HG03575 (cell line): ENCODE data around the gene ERLEC1.
"Not testable (repeated sequence)": the region's sequence is repeated elsewhere in the genome, so short reads cannot be mapped to it uniquely, and the experiment has no call there.

ENCODE experiments used
- ATAC-seq: cut with Tn5 transposase; IDR thresholded peaks from one replicate; pipeline ENCODE4 v1.9.1; 2021; ENCODE audit not compliant: unreplicated experiment, insufficient number of reproducible peaks, low FRiP score; ENCODE audit errors: extremely low read depth

Gene ERLEC1

DNA sequence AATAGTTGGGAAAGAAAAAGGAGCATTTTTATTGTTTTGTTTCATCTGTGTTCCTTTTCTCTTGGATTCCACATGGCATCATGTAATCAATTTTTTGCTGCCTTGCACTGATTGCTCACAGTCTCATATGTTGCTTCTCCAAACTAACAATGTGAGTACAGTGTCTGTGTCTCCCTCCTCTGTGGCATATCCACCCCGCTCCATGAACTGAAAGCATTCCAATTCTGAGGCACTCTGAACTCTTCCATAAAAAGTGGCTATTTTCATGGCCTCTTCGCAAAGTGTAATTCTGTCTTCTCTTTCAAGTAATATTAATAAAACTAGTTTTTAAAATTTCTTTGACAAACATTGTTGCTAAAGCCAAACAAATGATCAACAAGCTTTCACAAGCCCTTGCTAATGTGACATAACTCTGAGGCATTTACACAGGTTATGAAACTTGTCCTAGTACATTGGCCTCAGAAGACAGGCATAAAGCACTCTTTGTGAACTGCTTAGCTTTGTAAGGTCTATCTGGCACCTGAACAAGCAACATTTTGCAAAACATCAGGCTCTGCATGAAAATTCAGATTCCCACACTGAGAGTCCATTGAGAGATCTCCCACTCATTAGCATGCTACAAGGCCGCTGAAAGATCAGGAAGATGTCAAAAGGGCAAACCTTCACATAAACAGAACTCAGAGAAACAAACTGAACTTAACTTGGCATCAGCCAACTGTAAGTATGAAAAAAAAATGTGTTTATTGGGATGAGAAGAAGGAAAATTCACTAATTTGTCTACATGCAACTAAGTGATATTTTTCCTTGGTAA, 39.9 kb downstream of the ERLEC1 start:
- no peak for ATAC-seq

GRCh38 chr2:53827398-53828175, 40.7 kb downstream of the ERLEC1 start:
- no peak for ATAC-seq

DNA sequence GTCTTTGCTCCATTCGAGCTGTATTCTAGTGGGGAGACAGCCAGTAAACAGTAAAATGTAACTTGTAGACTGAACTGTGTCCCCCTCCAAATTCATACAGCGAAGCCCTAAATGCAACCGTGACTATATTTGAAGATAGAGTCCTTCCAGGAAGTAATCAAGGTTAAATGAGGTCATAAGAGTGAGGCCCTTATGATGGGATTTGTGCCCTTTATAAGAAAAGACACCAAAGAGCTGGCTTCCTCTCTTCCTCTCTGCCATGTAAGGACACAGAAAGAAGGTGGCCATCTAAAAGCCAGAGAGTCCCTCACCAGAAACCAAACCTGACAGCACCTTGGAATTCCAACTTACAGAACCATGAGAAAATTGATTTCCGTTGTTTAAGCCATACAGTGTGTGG, 41.5 kb downstream of the ERLEC1 start:
- no peak for ATAC-seq

- no peak for ATAC-seq
These were observed 42.6 kb downstream of the ERLEC1 start for GRCh38 chr2:53829273-53829979.

- ATAC-seq = not testable (repeated sequence)
These were observed 43.1 kb downstream of the ERLEC1 start for GRCh38 chr2:53829980-53830290.

GRCh38 chr2:53840580-53840979, 53.7 kb downstream of the ERLEC1 start:
- no peak for ATAC-seq

- ATAC-seq = not testable (repeated sequence)
These were observed 54.8 kb downstream of the ERLEC1 start for GRCh38 chr2:53841651-53842050.

GRCh38 chr2:53842891-53843290, 56.0 kb downstream of the ERLEC1 start:
- no peak for ATAC-seq

- no peak for ATAC-seq
These were observed 56.8 kb downstream of the ERLEC1 start for GRCh38 chr2:53843595-53843994.

DNA sequence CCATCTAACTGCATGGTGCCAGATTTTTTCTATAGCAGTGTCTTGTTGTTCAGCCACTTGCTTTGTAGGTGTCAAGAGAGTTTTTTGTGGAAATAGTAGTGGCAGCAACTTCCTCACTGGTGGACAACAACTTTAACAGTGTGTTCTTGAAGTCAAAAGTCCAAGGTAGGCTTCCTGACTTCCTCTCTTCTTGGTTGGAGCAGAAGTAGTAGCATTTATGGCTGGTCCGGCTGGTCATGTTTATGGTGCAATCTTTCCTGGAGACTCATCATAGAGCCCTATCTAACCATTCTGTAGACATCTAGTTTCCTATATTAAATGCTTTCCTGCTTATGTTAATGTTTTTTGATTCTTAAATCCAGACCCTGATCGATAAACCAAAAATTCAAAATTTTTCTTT, 61.2 kb downstream of the ERLEC1 start:
- ATAC-seq = no peak

DNA sequence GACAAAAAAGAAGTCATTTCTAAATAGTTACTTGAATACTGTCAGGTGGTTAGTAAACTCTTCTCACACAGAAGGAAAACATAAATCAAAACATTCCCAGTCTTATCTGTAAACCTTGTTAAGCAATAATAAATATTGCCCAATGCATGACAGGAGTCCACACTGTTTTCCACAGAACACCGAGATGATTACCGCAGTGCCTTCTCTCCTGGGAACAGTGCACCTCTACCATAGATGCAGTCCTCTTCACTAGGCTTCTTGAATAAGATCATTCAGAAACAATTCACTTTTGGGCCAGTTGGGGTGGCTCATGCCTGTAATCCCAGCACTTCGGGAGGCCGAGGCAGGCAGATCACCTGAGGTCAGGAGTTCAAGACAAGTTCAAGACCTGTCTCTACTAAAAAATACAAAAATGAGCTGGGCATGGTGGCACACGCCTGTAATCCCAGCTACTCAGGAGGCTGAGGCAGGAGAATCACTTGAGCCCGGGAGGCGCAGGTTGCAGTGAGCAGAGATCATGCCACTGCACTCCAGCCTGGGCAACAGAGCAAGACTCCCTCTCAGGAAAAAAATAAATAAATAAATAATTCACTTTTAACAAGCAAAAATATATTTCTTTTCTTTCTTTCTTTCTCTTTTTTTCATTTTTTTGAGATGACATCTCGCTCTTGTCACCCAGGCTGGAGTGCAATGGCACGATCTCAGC, 64.4 kb downstream of the ERLEC1 start:
- not testable (repeated sequence) for ATAC-seq

DNA sequence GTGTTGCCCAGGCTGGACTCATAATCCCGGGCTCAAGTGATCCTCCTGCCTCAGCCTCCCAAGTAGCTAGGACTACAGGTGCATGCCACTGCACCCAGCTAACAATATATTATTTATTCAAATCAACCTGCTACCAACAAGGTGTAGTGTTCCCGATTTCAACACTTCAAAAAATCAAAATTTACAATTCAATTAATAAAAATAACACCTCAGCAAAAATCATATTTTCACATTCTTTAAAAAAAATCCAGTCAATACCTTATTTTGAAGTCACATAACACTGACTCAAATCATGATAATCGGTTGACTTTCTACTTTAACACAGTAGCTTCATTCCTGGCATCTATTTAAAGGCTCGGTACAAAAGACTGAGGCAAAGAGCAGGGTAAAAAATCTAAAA, 65.7 kb downstream of the ERLEC1 start:
- no peak for ATAC-seq

- no peak for ATAC-seq
These were observed 67.8 kb downstream of the ERLEC1 start for GRCh38 chr2:53854678-53855077.

DNA sequence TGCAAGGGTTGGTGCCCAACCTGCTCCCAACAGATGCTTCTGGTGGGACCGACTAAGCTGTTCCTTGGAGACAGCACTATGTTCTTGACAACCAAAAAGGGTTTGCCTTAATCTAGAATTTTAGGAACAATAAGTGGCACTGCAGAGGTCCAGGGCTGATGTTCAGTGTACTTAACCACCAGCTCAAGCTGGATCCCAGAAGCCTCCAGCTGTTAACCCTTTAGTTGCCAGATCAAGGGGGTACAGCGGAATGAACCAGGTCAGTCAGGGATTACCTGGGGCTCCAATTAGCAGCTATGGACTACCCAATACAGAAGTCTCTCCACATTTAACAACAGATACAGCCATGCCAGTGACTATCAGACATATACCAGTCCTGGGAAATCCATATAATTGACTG, 69.4 kb downstream of the ERLEC1 start:
- ATAC-seq = no peak

DNA sequence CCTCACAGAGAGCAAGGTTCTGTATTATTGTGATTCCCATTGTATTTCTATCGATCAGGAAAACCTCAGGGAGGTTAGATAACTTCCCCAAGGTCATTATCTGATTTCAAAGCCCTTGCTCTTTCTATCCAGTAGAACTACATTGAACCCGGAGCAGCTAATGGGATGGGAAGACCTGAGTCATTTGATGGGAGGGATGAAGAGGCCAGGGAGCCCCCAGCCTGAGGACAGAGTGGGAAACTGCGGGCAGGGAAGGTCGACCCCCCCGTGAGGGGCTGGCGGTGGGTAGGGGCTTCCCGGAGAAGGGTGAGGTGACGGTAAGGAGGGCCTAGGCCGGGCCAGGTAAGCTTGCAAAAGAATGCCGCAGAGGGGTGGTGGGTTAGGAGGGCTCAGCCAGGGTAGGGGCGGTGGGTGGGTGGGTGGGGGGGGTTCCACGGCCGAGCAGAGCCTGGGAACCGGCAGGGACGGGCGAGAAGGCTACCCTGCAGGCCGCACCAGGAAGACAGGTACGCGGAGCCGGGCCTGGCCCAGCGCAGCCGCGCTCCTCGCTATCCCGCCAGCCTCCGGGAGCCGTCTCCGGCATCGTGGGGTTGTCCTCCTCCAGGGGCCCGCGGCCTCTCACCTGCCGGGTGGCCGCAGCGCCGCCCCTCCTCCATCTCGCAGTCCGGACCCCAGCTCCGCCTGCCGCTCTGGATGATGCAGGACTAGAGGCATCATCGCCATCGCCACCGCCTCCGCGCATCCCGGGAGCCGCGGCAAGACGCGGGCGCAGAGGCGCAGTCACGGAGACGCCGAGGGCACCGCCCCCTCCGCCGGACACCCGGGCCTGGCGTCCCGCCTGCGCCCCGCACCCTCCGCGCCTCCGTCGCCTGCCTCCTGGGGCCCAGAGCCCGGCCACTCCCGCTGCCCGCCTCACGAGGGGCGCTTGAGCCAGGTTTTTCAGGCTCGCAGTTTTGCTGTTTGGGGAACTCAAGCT, 72.7 kb downstream of the ERLEC1 start, which contains the start of gene GPR75:
TSS of gene GPR75 (minus strand) at position 762 of the 976 bp plus-strand sequence. CDS start 5,211 bp downstream, outside the sequence.
- ATAC-seq = no peak

DNA sequence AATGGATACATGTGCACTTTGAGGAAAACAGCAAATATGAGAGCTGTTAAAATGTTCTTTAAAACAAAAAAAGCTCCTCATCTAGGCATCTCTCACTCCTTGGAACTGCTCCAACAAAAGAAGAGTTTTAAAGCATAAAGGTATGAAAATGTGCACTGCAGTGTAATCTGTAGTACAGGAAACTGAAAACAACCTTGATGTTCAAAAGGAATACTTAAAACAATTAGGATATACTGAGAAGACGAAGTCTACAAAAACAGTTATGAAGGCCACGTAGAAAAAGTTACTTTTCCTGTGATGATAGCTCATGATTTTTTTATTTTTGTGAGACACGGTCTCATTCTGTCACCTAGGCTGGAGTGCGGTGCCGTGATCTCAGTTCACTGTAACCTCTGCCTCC, 75.0 kb downstream of the ERLEC1 start:
- no peak for ATAC-seq

- no peak for ATAC-seq
These were observed 76.8 kb downstream of the ERLEC1 start for GRCh38 chr2:53863538-53864227.

- ATAC-seq = no peak
These were observed 78.4 kb downstream of the ERLEC1 start for GRCh38 chr2:53865264-53865663.
